ENCODE results near the gene MTCL1.

The MTCL1 gene

DNA sequence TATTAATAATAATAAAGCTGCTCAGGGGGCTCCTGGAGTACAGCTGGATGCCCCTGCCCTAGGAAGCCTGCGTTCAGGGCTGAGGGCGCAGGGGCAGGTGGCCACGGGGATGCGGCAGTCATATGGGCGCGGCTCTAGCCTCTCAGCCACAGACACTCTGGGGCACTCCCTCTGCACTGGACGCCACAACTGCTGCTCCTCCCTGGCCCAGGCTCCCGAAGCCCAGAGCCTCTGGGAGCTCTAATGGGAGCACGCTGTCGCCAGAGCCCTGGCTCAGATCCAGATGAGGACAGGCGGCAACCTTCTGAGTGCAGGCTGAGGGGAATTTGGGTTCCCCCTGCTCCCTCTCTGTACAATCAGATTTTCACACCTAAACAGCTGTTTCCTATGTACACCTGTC, 93.6 kb downstream of the MTCL1 start:
- peak overlapping the region; percentile 64 to 87 (median 84) for H3K27ac Mint-ChIP-seq
- peaks cover 3% of the 10 kb centered on the region for H3K36me3 Mint-ChIP-seq (ENCODE audit: low read depth)
- no peaks in the 10 kb centered on the region for H3K9me3 Mint-ChIP-seq
- no peaks in the 10 kb centered on the region for H3K27me3 Mint-ChIP-seq (ENCODE audit: low read depth)
- H3K4me3 Mint-ChIP-seq = no peak overlapping the region
- TF ChIP-seq, protein P1, sequence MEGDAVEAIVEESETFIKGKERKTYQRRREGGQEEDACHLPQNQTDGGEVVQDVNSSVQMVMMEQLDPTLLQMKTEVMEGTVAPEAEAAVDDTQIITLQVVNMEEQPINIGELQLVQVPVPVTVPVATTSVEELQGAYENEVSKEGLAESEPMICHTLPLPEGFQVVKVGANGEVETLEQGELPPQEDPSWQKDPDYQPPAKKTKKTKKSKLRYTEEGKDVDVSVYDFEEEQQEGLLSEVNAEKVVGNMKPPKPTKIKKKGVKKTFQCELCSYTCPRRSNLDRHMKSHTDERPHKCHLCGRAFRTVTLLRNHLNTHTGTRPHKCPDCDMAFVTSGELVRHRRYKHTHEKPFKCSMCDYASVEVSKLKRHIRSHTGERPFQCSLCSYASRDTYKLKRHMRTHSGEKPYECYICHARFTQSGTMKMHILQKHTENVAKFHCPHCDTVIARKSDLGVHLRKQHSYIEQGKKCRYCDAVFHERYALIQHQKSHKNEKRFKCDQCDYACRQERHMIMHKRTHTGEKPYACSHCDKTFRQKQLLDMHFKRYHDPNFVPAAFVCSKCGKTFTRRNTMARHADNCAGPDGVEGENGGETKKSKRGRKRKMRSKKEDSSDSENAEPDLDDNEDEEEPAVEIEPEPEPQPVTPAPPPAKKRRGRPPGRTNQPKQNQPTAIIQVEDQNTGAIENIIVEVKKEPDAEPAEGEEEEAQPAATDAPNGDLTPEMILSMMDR (IDR thresholded peaks at IDR 0.05; ENCODE audit: unreplicated experiment in 3 of 3) = no peak
- H3K4me1 Mint-ChIP-seq = peaks cover 58% of the 10 kb centered on the region

DNA sequence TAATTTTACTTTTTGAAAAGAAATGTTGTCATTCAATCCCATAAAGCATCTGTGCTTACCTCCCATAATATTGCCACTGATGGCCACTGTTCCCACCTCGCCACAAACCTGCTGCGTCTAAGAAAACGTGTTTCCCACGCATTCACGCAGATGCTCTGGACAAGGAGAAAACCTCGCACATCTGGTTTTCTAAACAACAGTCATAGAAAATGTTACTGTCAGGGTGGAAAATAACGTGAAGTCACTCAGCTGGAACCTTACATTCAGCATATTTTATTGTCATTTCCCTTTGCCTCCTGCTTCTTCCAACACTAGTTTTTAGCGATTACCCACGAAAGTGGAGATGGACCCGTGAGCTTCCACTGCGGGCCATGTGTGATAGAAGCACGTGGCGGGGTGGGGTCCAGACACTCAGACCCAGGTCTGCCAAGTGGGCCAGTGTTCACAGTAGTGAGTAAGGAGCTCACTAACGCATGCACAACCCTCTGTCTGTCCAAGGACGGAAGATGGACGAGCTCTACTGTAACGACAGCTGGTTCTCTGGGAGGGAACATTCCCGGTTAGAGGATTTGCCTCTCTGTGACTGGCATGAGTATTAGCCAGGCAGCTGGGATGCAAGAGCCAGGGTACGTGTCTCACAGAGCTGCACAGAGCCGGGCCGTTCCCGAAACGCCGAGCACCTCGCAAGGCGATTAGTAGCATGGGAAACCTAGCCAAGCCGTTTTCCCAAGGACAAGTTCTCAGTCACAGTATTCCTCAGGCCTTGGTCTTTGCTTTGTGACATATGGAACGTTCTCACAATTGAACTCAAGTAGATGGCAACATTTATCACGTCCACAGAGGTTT, 94.5 kb downstream of the MTCL1 start:
- Mint-ChIP-seq H3K27ac (peak overlapping the region; percentile 64 to 87 (median 84)), H3K27me3 (ENCODE audit: low read depth) (no peaks in the 10 kb centered on the region), H3K36me3 (ENCODE audit: low read depth) (peaks cover 3% of the 10 kb centered on the region), H3K9me3 (no peaks in the 10 kb centered on the region), H3K4me3 (peak overlapping the region in 1 of 3 experiments; percentile 44), H3K4me1 (peaks cover 50% of the 10 kb centered on the region)
- TF ChIP-seq, protein P1 (IDR thresholded peaks at IDR 0.05; ENCODE audit: unreplicated experiment in 3 of 3) = no peak

DNA sequence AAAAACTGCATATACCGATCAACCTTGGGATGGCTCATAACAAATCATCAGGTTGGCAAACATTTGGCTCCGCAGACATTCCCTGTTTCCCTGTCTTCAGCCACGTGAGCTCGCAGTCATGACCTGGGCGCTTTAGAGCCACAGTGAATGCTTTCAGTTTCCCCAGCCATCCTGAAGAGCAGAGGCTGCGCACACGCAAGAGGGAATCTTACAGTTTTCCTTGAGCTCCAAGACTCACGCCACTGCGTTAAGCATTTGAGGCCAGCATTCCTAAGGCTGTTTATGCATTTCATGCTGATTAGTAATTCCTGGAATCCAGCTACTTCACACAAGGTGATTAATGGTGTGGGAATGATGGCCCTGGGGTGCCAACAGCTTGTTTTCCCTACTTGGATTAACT, 95.1 kb downstream of the MTCL1 start:
- Mint-ChIP-seq H3K4me3 (no peak overlapping the region), H3K4me1 (peaks cover 47% of the 10 kb centered on the region), H3K9me3 (no peaks in the 10 kb centered on the region), H3K27me3 (ENCODE audit: low read depth) (no peaks in the 10 kb centered on the region), H3K36me3 (ENCODE audit: low read depth) (peaks cover 3% of the 10 kb centered on the region), H3K27ac (peak overlapping the region; percentile 64 to 87 (median 84))
- TF ChIP-seq, protein P1 (IDR thresholded peaks at IDR 0.05; ENCODE audit: unreplicated experiment in 3 of 3) = no peak

DNA sequence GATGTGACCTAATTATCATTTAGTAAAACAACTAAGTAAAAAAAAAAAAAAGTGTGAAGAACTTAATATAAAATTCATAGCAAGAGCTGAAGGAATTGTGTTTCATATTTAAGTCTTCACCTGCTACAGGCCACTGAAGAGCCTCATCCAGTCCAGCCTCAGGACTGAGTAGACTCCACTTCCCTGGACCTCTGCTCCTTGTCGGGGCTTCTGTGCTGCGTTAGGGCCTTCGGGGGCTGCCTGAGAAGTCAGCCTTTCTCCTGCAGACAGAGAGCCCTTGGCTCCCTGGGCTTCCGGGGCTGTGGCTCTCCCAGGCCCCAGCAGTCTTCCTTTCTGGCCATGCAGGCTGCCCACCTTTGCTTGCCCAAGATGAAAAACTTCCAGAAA, 95.5 kb downstream of the MTCL1 start:
- Mint-ChIP-seq H3K4me3 (no peak overlapping the region), H3K36me3 (ENCODE audit: low read depth) (peaks cover 3% of the 10 kb centered on the region), H3K27me3 (ENCODE audit: low read depth) (no peaks in the 10 kb centered on the region), H3K4me1 (peaks cover 46% of the 10 kb centered on the region), H3K27ac (peak overlapping the region; percentile 20 to 84 (median 70)), H3K9me3 (no peaks in the 10 kb centered on the region)
- TF ChIP-seq, protein P1 (IDR thresholded peaks at IDR 0.05; ENCODE audit: unreplicated experiment in 3 of 3) = no peak

DNA sequence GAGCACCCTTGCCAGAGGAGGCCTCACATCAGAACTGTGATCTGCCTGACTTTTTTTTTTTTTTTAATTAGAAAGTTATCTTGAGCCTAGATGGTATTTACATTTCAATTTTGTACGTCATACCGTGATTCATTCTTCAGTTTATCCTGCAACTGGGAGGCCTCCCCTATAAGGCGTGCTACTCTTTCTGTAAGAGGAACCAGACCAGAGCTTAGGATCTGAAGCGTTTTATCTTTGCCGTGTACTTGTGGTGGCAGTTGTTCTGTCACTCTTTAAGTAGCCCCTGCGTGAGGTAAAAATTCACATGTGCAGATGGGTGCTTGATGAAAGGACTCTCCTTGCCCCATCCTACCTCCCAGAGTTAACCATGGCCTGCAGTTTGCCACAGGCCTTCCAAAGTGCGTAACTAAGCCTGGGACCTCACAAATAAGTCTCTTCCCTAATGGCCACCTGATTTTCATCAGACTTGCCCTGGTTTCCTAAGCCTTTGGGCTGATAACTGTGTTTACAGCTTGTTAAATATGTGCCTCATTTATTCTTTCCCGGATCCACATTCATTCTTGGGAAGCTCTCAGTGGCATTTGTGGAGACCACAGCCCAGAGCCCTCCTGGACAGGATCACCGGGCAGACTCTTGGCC, 96.0 kb downstream of the MTCL1 start:
- H3K27ac Mint-ChIP-seq = peak overlapping the region; percentile 20 to 70 (median 65)
- H3K4me1 Mint-ChIP-seq = peaks cover 46% of the 10 kb centered on the region

More for the DNA sequence above, 96.0 kb downstream of the MTCL1 start:
- Mint-ChIP-seq H3K36me3 (ENCODE audit: low read depth) (peaks cover 3% of the 10 kb centered on the region), H3K4me3 (no peak overlapping the region), H3K9me3 (no peaks in the 10 kb centered on the region), H3K27me3 (ENCODE audit: low read depth) (no peaks in the 10 kb centered on the region)
- TF ChIP-seq, protein P1 (IDR thresholded peaks at IDR 0.05; ENCODE audit: unreplicated experiment in 3 of 3) = no peak
